HL-60 (cell line): ENCODE measurements around the gene RBFOX2.

Source experiments
- DNase-seq, 2 experiments: peaks; one replicate each; pipeline ENCODE4 v3.0.0-alpha.2; 2010 to 2020; ENCODE audit warnings: low read depth in 1 of 2, low spot score in 1 of 2
- H3K27ac ChIP-seq: fragments of 250-450 bp; sonication (Bioruptor Pico); replicated peaks from 2 replicates; pipeline ENCODE4 v1.5.1; 2020; ENCODE audit warnings: mild to moderate bottlenecking, moderate library complexity
- H3K27me3 ChIP-seq: fragments of 250-450 bp; sonication (Bioruptor Pico); 2 replicates; pipeline ENCODE4 v1.5.1; 2021; ENCODE audit warnings: mild to moderate bottlenecking, moderate library complexity; ENCODE audit not compliant: insufficient read depth, poor library complexity, severe bottlenecking
- H3K4me3 ChIP-seq: replicated peaks from 2 replicates; pipeline ENCODE4 v1.5.1; 2011; ENCODE audit warnings: mild to moderate bottlenecking, control low read depth, low read length; ENCODE audit not compliant: insufficient read depth
- CTCF ChIP-seq: IDR thresholded peaks from one replicate; pipeline ENCODE4 v1.5.1; 2011; ENCODE audit warnings: low read length, control low read depth, inconsistent platforms; ENCODE audit not compliant: insufficient read depth
- GABPA ChIP-seq: IDR thresholded peaks from 2 replicates; pipeline ENCODE4 v1.6.1; 2012; ENCODE audit warnings: low read depth
- POLR2AphosphoS5 ChIP-seq: IDR thresholded peaks from 2 replicates; pipeline ENCODE4 v1.6.1; 2012; ENCODE audit warnings: low read depth
- SPI1 ChIP-seq: IDR thresholded peaks from 2 replicates; pipeline ENCODE4 v1.6.1; 2012; ENCODE audit warnings: low read depth, mild to moderate bottlenecking, borderline replicate concordance
- TF ChIP-seq, protein P1 (sequence below): IDR thresholded peaks from 2 replicates; pipeline ENCODE4 v1.6.1; 2012; ENCODE audit warnings: low read depth; ENCODE audit not compliant: insufficient replicate concordance

The RBFOX2 gene

DNA sequence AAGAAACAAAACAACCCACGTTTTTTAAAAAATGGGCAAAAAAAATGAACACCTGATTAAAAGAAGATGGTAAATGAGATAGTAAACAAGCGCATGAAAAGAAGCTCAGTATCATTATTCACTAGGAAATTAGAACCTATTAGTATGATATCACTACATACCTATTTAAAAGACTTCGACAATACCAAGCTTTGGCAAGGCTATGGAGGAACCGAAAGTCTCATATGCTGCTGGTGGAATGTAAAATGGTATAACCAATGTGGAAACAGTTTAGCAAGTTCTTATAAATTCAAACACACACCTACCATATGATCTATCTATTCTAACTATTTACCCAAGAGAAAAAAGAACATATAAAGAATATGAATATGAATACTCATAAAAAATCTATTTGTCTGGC is 167.2 kb downstream of the RBFOX2 start:
- Histone ChIP-seq H3K4me3 (no peak overlapping the region), H3K27me3 (no peaks in the 10 kb centered on the region), H3K27ac (no peak overlapping the region)
- TF ChIP-seq POLR2AphosphoS5 (no peak), CTCF (no peak), GABPA (no peak), SPI1 (no peak)
- TF ChIP-seq, protein P1, sequence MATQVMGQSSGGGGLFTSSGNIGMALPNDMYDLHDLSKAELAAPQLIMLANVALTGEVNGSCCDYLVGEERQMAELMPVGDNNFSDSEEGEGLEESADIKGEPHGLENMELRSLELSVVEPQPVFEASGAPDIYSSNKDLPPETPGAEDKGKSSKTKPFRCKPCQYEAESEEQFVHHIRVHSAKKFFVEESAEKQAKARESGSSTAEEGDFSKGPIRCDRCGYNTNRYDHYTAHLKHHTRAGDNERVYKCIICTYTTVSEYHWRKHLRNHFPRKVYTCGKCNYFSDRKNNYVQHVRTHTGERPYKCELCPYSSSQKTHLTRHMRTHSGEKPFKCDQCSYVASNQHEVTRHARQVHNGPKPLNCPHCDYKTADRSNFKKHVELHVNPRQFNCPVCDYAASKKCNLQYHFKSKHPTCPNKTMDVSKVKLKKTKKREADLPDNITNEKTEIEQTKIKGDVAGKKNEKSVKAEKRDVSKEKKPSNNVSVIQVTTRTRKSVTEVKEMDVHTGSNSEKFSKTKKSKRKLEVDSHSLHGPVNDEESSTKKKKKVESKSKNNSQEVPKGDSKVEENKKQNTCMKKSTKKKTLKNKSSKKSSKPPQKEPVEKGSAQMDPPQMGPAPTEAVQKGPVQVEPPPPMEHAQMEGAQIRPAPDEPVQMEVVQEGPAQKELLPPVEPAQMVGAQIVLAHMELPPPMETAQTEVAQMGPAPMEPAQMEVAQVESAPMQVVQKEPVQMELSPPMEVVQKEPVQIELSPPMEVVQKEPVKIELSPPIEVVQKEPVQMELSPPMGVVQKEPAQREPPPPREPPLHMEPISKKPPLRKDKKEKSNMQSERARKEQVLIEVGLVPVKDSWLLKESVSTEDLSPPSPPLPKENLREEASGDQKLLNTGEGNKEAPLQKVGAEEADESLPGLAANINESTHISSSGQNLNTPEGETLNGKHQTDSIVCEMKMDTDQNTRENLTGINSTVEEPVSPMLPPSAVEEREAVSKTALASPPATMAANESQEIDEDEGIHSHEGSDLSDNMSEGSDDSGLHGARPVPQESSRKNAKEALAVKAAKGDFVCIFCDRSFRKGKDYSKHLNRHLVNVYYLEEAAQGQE = no peak
- no peak for DNase-seq

DNA sequence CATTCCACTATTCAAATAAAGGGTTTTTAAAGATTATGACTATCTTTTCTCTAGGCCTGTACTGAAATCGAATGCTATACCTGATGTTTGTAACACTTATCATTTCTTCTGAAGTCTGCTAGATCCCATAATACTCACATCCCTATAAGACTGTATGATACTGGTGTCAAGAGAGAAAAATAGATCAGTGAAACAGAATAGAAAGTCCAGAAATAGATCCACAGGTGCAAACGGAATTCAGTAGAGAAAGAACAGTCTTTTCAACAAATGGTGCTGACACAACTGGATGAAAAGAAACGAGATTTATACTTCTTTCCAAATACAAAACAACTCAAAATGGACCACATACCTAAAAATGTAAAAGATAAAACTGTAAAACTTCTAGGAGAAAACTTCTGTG is 167.8 kb downstream of the RBFOX2 start:
- H3K27me3 ChIP-seq = no peaks in the 10 kb centered on the region
- DNase-seq = no peak
- no peak for TF ChIP-seq CTCF
- TF ChIP-seq GABPA = no peak
- no peak for TF ChIP-seq SPI1
- no peak for TF ChIP-seq POLR2AphosphoS5
- TF ChIP-seq, protein P1 = no peak
- H3K27ac ChIP-seq = no peak overlapping the region
- H3K4me3 ChIP-seq = no peak overlapping the region

DNA sequence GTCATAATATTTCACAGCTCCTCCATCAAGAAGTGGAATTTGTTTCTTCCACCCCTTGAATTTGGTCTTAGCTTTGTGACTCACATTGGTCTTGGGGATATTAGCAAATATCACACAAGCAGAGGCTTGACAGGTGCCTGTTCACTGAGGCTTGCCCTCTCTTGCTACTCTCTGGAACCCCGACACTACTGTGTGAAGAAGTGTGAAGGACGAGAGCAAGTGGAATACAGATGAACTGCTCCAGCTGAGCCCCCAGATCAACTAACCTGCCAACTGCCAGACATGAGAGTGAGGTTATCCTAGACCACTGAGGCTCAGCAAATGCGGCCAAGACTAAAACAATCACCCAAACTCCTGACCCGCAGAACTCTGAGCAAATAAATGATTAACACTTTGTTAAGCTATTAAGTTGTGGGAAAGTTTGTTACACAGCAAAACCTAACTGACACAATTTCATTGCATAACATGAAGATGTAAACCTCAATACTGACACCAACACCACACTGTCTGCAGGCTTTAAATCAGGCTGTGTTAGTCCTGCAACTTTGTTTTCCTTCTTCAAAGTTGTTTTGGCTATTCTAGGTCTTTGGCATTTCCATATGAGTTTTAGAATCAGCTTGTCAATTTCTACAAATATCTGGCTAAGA is 168.4 kb downstream of the RBFOX2 start:
- H3K27me3 ChIP-seq = no peaks in the 10 kb centered on the region
- no peak for TF ChIP-seq GABPA
- no peak for TF ChIP-seq CTCF
- no peak overlapping the region for H3K27ac ChIP-seq
- no peak for DNase-seq
- no peak overlapping the region for H3K4me3 ChIP-seq

DNA sequence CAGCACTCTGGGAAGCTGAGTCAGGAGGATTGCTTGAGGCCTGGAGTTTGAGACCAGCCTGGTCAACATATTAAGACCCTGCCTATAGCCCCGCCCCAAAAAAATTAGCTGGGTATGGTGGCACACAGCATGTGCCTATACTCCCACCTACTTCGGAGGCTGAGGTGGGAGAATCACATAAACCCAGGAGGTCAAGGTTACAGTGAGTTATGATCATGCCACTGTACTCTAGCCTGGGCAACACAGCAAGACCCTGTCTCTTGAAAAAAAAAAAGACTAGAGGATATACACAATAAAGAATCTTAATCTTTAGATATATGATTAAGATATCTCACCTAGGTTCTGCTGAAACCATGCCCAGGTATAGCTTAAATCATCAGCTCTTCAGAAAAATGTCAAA is 174.3 kb downstream of the RBFOX2 start:
- DNase-seq = no peak
- H3K4me3 ChIP-seq = no peak overlapping the region
- H3K27ac ChIP-seq = no peak overlapping the region
- no peaks in the 10 kb centered on the region for H3K27me3 ChIP-seq
- TF ChIP-seq POLR2AphosphoS5 (no peak), SPI1 (no peak), CTCF (no peak), GABPA (no peak)
- TF ChIP-seq, protein P1 = no peak
